CD4-positive, alpha-beta T cell treated with Interleukin-6 at 100 ng/mL for 8 hours (primary cell): ENCODE measurements around the gene SNX7.

Source experiments
- DNase-seq: peaks from one replicate; pipeline ENCODE4 v3.0.0-alpha.2; 2020; ENCODE audit warnings: mixed read lengths, low spot score

Gene SNX7

DNA sequence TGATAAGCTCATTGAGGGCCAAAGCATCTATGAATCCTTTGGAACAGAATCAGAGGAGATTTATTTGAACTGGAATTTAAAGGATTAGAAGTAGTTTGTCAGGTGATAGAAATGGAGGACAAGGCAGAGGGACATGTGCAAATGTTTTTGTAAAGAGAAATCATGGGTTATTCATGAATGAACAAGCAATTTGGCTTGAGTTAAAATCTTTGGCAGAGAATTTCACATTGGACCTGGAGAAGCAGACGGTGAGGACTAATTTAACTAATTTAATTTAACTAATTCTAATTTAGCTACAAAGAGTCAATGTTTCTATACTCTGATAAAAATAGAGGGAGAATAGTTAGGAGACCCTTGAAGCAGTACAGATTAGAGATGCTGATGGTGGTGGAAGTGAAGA lies 36.3 kb downstream of the SNX7 start:
- no peak for DNase-seq

DNA sequence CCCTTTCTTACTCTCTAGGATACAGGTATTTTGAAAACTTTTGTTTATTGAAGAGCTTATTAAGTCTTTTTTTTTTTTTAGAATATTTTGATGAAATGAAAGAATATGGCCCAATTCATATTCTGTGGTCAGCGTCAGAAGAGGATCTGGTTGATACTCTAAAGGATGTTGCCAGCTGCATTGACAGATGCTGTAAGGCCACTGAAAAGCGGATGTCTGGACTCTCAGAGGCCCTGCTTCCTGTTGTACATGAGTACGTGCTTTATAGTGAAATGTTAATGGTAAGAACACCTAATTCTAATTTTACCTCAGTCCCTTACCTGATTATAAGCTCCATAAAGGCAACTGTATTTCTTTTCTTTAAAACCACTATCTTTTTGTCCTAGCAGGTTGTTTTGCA lies 37.1 kb downstream of the SNX7 start:
- no peak for DNase-seq

DNA sequence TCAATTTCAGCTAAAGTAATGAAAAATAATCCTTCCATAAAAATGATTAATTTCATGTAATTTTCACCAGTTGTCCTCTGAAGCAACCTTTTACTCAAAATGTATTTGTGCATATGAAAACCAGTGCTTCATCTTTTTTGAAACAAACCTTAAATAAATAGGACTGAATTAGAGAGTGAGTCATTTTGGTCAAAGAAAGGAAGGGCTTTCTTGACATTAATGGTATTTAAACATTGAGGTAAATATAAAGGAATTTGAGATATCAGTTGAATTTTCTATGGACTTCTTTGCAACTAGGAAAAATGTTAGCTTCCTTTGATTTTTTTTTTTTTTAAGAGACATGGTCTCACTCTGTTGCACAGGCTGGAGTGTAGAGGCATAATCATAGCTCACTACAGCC lies 38.7 kb downstream of the SNX7 start:
- DNase-seq: no peak

DNA sequence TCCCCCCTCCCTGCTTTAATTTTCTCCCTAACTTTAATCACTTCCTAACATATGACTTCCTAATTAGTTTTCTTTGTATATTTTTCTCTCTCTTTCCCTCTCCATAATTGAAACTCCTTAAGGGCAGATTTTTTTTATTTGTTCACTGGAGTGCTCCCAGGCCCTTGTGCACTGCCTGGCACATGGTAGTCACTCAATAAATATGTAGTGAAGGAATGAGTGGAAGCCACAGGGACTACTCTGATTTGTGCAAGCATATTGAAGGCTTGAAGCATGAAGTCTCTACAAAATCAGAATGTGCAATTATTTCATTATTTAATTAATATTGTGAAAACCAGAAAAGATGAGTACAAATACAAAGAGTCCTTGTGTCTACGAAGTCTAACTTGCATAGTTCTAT lies 41.5 kb downstream of the SNX7 start:
- no peak for DNase-seq

DNA sequence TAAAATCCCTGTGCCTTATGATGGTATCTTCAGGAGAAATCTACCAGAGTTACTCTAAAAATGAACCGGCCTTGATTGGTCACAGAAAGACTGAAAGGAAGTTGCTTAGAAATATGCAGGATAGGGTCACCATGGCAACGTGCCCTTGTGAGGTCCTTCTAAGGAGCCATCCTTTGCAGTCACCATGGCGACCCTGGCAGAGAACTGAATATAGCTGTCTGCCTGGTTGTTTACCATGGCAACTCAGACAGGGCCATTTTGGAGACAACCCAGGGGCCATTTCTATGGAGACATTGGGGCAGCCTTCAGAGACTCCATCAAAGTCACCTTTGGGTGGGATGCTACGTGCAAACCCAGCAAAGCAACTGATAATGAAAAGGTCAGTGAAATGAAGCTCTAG lies 43.0 kb downstream of the SNX7 start:
- DNase-seq: no peak

- no peak for DNase-seq
These were observed 43.5 kb downstream of the SNX7 start for GRCh38 chr1:98704971-98705370.

GRCh38 chr1:98705591-98705990 lies 44.1 kb downstream of the SNX7 start:
- DNase-seq: no peak

DNA sequence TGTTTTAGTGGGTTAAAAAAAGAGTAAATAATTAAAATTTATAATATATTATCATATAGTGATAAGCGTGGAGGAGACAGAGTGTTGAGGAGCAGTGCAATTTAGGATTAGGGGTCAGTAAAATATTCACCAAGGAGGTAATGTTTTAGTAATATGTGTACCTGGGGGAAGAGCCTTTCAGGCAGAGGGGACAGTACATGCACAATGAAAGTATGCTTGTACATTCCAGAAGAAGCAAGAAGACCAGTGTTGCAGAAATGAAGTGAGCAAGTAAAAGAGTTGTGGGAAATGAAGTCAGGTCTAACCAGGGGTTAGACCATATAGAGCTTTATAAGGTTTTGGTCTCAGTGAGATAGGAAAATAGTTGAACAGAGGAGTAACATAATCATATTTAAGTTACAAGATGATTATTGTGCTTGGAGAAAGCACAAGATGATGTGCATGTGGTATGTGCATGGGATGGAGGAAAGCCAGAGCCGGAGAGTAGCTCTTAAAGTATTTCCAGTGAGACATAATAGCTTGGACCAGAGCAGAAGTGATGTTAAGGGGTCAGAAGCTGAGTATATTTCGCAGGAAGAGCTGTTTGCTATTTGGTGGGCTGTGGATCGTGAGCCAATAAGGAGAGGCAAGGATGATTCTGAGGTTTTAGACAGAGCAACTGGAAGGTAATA lies 44.8 kb downstream of the SNX7 start:
- no peak for DNase-seq

- DNase-seq: no peak
These were observed 46.0 kb downstream of the SNX7 start for GRCh38 chr1:98707556-98707955.

GRCh38 chr1:98709906-98710305 lies 48.4 kb downstream of the SNX7 start:
- DNase-seq: no peak

DNA sequence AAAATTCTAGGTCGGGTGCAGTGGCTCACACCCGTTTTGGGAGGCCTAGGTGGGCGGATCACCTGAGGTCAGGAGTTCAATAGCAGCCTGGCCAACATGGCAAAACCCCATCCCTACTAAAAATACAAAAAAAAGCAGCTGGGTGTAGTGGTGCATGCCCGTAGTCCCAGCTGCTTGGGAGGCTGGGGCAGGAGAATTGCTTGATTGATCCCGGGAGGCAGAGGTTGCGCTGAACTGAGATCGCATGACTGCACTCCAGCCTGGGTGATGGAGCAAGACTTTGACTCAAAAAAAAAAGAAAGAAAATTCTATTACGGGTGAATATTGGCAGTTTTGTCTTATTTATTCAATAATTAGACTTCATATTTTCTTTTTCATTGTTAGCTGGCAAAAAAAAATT lies 62.1 kb downstream of the SNX7 start:
- DNase-seq: no peak

DNA sequence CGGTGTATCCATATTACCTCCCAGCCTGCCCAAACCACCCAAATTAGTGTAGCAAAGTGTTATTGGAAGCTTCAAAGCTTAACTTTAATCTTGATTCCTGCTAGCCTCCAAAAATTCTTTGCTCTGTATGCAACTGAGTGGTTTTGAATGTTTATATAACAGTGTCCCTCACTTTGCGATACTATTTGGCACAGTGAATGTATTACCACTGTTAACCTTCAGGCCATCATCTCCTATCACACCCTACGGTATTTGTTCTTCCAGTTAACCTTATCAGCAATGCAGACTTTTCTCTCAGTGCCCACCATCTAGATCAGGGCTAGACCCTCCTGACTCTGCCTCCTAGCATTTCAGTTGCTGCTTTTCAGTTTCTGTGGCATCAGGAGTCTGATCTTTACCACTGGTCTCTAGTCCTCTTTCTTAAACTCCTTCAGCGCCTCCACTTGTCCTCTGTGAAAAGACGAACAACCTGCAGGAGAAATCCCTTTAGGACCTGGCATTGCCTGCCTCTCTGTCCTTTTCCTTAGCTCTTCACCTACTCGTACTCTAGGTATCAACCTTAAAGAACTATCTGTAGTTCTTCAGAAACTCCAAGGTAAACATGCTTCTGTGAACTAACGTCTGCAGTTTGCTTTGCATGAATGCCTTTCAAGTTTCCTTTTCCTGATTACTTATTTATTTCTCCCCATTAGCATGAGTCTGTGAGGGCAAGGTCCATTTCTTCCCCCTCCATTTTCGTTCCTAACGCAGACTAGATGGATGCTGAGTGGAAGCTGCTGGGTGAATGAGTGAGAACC lies 71.7 kb downstream of the SNX7 start:
- no peak for DNase-seq

- DNase-seq: no peak
These were observed 72.2 kb downstream of the SNX7 start for GRCh38 chr1:98733782-98734112.

DNA sequence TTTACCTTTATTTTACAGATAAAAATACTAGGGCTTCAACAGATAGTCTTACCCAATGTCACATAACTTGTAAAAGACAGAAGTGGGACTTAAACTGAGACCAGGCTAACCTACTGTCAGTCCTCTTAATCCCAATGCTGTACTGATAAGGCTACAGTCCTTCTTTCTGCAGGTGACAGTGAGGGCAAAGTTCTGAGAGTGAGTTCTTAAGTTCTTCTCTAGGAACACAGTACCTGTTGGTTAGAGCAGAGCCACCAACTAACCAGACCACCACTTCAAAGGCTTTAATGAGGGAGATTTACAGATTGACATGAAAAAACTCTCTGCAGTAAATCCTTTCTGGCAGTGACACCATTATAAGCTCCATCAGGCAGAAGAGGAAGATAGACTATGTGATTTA lies 74.2 kb downstream of the SNX7 start:
- no peak for DNase-seq

- no peak for DNase-seq
These were observed 76.3 kb downstream of the SNX7 start for GRCh38 chr1:98737835-98738234.

- DNase-seq: no peak
These were observed 78.2 kb downstream of the SNX7 start for GRCh38 chr1:98739762-98740161.

DNA sequence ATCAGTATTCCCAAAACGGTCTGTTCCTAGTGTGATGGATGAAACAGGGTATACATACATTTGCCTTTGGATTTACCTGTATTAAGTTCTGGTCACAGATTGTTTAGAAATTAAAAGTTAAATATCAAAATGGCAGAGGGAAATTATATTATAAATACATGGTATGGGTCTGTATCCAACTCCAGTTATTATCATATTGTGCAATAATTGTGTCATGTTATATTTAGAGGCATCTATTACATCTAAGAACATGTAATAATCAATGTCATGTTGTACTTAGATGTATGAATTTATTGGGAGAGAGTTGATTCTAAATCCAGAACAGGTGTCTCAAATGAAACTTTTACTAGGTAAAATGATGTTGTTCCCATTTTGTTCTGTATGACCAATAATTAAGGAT lies 79.6 kb downstream of the SNX7 start:
- DNase-seq: no peak

GRCh38 chr1:98749152-98749756 lies 87.7 kb downstream of the SNX7 start:
- DNase-seq: no peak

DNA sequence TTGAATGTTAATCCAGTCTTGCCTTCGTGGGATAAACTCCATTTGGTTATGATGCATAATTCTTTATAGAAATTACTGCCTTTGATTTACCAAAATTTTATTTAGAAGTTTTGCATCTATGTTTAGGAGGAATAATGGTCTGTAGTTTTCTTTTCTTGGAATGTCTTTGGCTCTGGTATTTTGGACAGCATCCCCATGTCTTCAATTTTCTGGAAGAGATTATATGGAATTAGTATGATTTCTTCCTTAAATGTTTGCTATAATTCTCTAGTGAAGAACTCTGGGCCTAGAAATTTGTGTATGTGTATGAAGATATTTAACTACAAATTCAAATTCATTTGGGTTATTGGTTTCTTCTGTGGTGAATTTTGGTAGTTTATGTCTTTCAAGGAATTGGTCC lies 92.7 kb downstream of the SNX7 start:
- DNase-seq: no peak

GRCh38 chr1:98761219-98761865 lies 99.8 kb downstream of the SNX7 start:
- no peak for DNase-seq

DNA sequence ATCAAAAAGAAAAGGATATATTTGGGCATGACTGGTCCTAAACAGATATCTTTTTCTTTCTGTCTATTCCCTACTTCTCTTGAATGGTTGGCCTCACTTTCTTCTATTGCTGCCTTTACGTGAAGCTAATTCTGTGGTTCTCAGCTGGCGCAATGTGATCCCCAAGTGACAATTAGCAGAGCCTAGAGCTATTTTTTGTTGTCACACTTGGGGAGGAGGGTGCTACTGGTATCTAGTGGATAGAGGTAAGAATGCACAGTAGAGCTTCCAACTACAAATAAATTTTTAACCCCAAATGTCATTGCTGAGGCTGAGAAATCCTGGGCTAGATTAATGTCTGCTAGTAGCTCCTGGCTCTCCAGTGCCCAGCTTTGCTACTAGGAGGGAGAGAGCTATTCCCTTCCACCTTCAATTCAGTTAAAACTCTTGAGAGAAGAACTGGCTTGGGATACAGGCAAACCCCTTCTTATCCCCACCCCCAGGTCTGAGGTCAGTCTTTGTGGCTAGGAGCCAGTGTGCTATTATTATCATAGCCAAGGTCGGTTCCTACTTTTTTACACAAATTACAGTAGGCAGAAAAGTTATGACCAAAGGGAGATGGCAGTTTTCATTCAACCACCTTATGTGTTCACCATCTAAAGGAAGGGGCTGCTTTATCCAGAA lies 102.1 kb downstream of the SNX7 start:
- DNase-seq: no peak

GRCh38 chr1:98764485-98764884 lies 103.0 kb downstream of the SNX7 start:
- no peak for DNase-seq

GRCh38 chr1:98766255-98766654 lies 104.7 kb downstream of the SNX7 start:
- DNase-seq: no peak
